ENCODE results near the gene TRPV4.
A peak's percentile ranks its signal among the peaks of the same experiment; 100 is the strongest.

TRPV4 gene

GRCh38 chr12:109811624-109811995 is 21.6 kb downstream of the TRPV4 start:
- no peak for DNase-seq (ENCODE audit: low read depth, low spot score)
- H3K4me3 ChIP-seq: no peak overlapping the region
- no peaks in the 10 kb centered on the region for H3K36me3 ChIP-seq (ENCODE audit: insufficient read depth, low read length)

GRCh38 chr12:109810954-109811623 is 22.1 kb downstream of the TRPV4 start:
- Histone ChIP-seq H3K36me3 (ENCODE audit: insufficient read depth, low read length) (no peaks in the 10 kb centered on the region), H3K4me3 (no peak overlapping the region), H3K9me3 (ENCODE audit: low read depth, low read length) (no peaks in the 10 kb centered on the region), H3K9ac (ENCODE audit: insufficient read length) (no peak overlapping the region), H3K27ac (no peak overlapping the region)
- DNase-seq (ENCODE audit: low read depth, low spot score): no peak
- TF ChIP-seq EZH2 (IDR thresholded peaks at IDR 0.05) (no peak), FOXP2 (optimal IDR thresholded peaks at IDR 0.05; ENCODE audit: control extremely low read depth, extremely low read length, insufficient read depth) (no peak), POLR2AphosphoS5 (IDR thresholded peaks at IDR 0.05; ENCODE audit: borderline replicate concordance, low read depth, low read length) (no peak)

More at GRCh38 chr12:109811624-109811995, 21.6 kb downstream of the TRPV4 start:
- TF ChIP-seq POLR2AphosphoS5 (IDR thresholded peaks at IDR 0.05; ENCODE audit: borderline replicate concordance, low read depth, low read length) (no peak), EZH2 (IDR thresholded peaks at IDR 0.05) (no peak), FOXP2 (optimal IDR thresholded peaks at IDR 0.05; ENCODE audit: control extremely low read depth, extremely low read length, insufficient read depth) (no peak)
- no peak overlapping the region for H3K27ac ChIP-seq
- no peak overlapping the region for H3K9ac ChIP-seq (ENCODE audit: insufficient read length)
- no peaks in the 10 kb centered on the region for H3K9me3 ChIP-seq (ENCODE audit: low read depth, low read length)

GRCh38 chr12:109808876-109809646 is 24.1 kb downstream of the TRPV4 start:
- Histone ChIP-seq H3K36me3 (ENCODE audit: insufficient read depth, low read length) (no peaks in the 10 kb centered on the region), H3K4me3 (no peak overlapping the region), H3K27ac (no peak overlapping the region), H3K9ac (ENCODE audit: insufficient read length) (no peak overlapping the region), H3K9me3 (ENCODE audit: low read depth, low read length) (no peaks in the 10 kb centered on the region)
- no peak for DNase-seq (ENCODE audit: low read depth, low spot score)
- TF ChIP-seq POLR2AphosphoS5 (IDR thresholded peaks at IDR 0.05; ENCODE audit: borderline replicate concordance, low read depth, low read length): no peak
- TF ChIP-seq EZH2 (IDR thresholded peaks at IDR 0.05): no peak
- no peak for TF ChIP-seq FOXP2 (optimal IDR thresholded peaks at IDR 0.05; ENCODE audit: control extremely low read depth, extremely low read length, insufficient read depth)

- no peak for TF ChIP-seq FOXP2 (optimal IDR thresholded peaks at IDR 0.05; ENCODE audit: control extremely low read depth, extremely low read length, insufficient read depth)
- no peak for TF ChIP-seq POLR2AphosphoS5 (IDR thresholded peaks at IDR 0.05; ENCODE audit: borderline replicate concordance, low read depth, low read length)
- no peak for TF ChIP-seq EZH2 (IDR thresholded peaks at IDR 0.05)
- H3K36me3 ChIP-seq (ENCODE audit: insufficient read depth, low read length): no peaks in the 10 kb centered on the region
- no peak for DNase-seq (ENCODE audit: low read depth, low spot score)
- H3K4me3 ChIP-seq: no peak overlapping the region
- no peaks in the 10 kb centered on the region for H3K9me3 ChIP-seq (ENCODE audit: low read depth, low read length)
- H3K27ac ChIP-seq: no peak overlapping the region
- no peak overlapping the region for H3K9ac ChIP-seq (ENCODE audit: insufficient read length)
These were observed 25.1 kb downstream of the TRPV4 start for GRCh38 chr12:109807954-109808643.

- Histone ChIP-seq H3K9me3 (ENCODE audit: low read depth, low read length) (no peaks in the 10 kb centered on the region), H3K9ac (ENCODE audit: insufficient read length) (no peak overlapping the region), H3K27ac (no peak overlapping the region), H3K36me3 (ENCODE audit: insufficient read depth, low read length) (no peaks in the 10 kb centered on the region), H3K4me3 (no peak overlapping the region)
- TF ChIP-seq FOXP2 (optimal IDR thresholded peaks at IDR 0.05; ENCODE audit: control extremely low read depth, extremely low read length, insufficient read depth) (no peak), POLR2AphosphoS5 (IDR thresholded peaks at IDR 0.05; ENCODE audit: borderline replicate concordance, low read depth, low read length) (no peak), EZH2 (IDR thresholded peaks at IDR 0.05) (no peak)
- peak; percentile 12 for DNase-seq (ENCODE audit: low read depth, low spot score)
These were observed 28.1 kb downstream of the TRPV4 start for GRCh38 chr12:109804820-109805761.

GRCh38 chr12:109803678-109804077 is 29.5 kb downstream of the TRPV4 start:
- Histone ChIP-seq H3K27ac (no peak overlapping the region), H3K36me3 (ENCODE audit: insufficient read depth, low read length) (no peaks in the 10 kb centered on the region), H3K9me3 (ENCODE audit: low read depth, low read length) (no peaks in the 10 kb centered on the region), H3K4me3 (no peak overlapping the region), H3K9ac (ENCODE audit: insufficient read length) (no peak overlapping the region)
- no peak for DNase-seq (ENCODE audit: low read depth, low spot score)
- no peak for TF ChIP-seq EZH2 (IDR thresholded peaks at IDR 0.05)
- TF ChIP-seq FOXP2 (optimal IDR thresholded peaks at IDR 0.05; ENCODE audit: control extremely low read depth, extremely low read length, insufficient read depth): no peak
- TF ChIP-seq POLR2AphosphoS5 (IDR thresholded peaks at IDR 0.05; ENCODE audit: borderline replicate concordance, low read depth, low read length): no peak

GRCh38 chr12:109802828-109803227 is 30.4 kb downstream of the TRPV4 start:
- H3K9ac ChIP-seq (ENCODE audit: insufficient read length): no peak overlapping the region
- H3K27ac ChIP-seq: no peak overlapping the region
- TF ChIP-seq FOXP2 (optimal IDR thresholded peaks at IDR 0.05; ENCODE audit: control extremely low read depth, extremely low read length, insufficient read depth) (no peak), POLR2AphosphoS5 (IDR thresholded peaks at IDR 0.05; ENCODE audit: borderline replicate concordance, low read depth, low read length) (no peak), EZH2 (IDR thresholded peaks at IDR 0.05) (no peak)
- no peaks in the 10 kb centered on the region for H3K36me3 ChIP-seq (ENCODE audit: insufficient read depth, low read length)
- DNase-seq (ENCODE audit: low read depth, low spot score): no peak
- H3K4me3 ChIP-seq: no peak overlapping the region
- H3K9me3 ChIP-seq (ENCODE audit: low read depth, low read length): no peaks in the 10 kb centered on the region

Measured in SK-N-MC (cell line).